ENCODE data around the gene GNLY. TPM values are rescaled to one million over a fixed set of nuclear protein-coding genes. Genes with fewer than 3 reads are reported as not detected.

Gene GNLY
- total and polyA plus RNA-seq, 8 donors: 0.28 to 1.3 (median 0.76) TPM; not detected in 3

DNA sequence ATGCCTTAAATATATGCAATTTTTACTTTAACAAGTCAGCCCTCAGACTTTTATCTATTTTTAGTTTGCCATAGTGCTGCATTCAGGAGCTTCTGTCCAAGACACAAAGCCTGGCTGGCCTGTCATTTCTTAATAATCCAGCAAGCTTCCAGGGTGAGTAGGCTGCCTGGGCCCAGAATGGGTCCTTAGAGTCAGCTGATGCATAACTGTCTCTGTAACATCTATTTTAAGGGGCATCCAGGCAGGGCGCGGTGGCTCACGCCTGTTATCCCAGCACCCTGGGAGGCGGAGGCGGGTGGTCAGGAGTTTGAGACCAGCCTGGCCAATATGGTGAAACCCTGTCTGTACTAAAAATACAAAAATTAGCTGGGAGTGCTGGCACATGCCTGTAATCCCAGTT, 11.8 kb upstream of the GNLY start:
- ATAC-seq (no peak), DNase-seq (no peak), FAIRE-seq (no peak)
- H3K36me3 ChIP-seq: no peaks in the 10 kb centered on the region
- no peaks in the 10 kb centered on the region for H3K27me3 ChIP-seq
- H3K9me3 ChIP-seq: no peaks in the 10 kb centered on the region
- TF ChIP-seq, protein P1, sequence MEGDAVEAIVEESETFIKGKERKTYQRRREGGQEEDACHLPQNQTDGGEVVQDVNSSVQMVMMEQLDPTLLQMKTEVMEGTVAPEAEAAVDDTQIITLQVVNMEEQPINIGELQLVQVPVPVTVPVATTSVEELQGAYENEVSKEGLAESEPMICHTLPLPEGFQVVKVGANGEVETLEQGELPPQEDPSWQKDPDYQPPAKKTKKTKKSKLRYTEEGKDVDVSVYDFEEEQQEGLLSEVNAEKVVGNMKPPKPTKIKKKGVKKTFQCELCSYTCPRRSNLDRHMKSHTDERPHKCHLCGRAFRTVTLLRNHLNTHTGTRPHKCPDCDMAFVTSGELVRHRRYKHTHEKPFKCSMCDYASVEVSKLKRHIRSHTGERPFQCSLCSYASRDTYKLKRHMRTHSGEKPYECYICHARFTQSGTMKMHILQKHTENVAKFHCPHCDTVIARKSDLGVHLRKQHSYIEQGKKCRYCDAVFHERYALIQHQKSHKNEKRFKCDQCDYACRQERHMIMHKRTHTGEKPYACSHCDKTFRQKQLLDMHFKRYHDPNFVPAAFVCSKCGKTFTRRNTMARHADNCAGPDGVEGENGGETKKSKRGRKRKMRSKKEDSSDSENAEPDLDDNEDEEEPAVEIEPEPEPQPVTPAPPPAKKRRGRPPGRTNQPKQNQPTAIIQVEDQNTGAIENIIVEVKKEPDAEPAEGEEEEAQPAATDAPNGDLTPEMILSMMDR (IDR thresholded peaks at IDR 0.05): no peak
- no peak overlapping the region for H3K4me3 ChIP-seq
- intact Hi-C loops (cut with DNase I): no loop called here
- peaks cover 0 to 3% (median 0%) of the 10 kb centered on the region in 3 donors for H3K4me1 ChIP-seq
- whole genome bisulfite sequencing, 2 donors: 96 to 97% methylated on average over 5 of the region's 5 CpGs
- H3K27ac ChIP-seq: no peak overlapping the region

DNA sequence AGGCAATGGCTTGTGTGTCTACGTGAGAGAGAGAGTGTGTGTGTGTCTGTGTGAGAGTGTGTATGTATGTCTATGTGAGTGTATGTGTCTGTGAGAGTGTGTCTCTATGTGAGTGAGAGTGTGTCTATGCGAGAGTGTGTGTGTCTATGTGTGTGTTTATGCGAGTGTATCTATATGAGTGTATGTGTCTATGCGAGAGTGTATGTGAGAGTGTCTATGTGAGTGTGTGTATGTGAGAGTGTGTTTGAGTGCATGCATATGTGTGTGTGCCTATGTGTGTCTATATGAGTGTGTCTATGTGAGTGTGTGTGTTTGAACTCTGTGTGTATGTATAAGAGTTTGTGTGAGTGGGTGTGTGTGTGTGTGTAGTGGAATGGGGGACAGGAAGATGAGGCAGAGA, 9.8 kb upstream of the GNLY start:
- Histone ChIP-seq H3K27ac (no peak overlapping the region), H3K4me3 (no peak overlapping the region), H3K4me1 (no peaks in the 10 kb centered on the region), H3K27me3 (no peaks in the 10 kb centered on the region), H3K9me3 (no peaks in the 10 kb centered on the region), H3K36me3 (no peaks in the 10 kb centered on the region)
- FAIRE-seq (no peak), ATAC-seq (no peak), DNase-seq (no peak)
- WGBS, 2 donors: 88 to 92% methylated on average over 4 of the region's 4 CpGs
- TF ChIP-seq, protein P1 (IDR thresholded peaks at IDR 0.05): no peak
- intact Hi-C loops (cut with DNase I): no loop called here

DNA sequence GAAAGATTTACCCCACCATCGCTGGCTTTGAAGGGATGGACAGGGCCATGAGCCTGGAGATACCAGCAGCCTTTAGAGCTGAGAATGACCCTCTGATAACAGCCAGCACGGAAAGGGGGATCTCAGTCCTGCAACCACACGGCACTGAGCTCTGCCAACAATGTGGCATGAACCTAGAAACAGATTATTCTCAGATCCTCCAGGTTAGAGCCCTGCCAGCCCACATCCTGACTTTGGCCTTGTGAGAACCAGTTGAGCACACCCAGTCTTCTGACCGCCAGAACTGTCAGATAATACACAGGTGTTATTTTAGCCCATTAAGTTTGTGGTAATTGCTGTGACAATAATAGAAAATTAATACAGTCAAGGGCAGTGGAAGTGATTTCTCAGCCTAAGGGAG, 9.4 kb upstream of the GNLY start:
- ATAC-seq: no peak
- DNase-seq: no peak
- no peak overlapping the region for H3K4me3 ChIP-seq
- H3K27ac ChIP-seq: no peak overlapping the region
- H3K27me3 ChIP-seq: no peaks in the 10 kb centered on the region
- TF ChIP-seq, protein P1 (IDR thresholded peaks at IDR 0.05): no peak
- WGBS, 2 donors: 51 to 56% methylated on average over 4 of the region's 4 CpGs
- no peak for FAIRE-seq
- no peaks in the 10 kb centered on the region for H3K9me3 ChIP-seq
- no peaks in the 10 kb centered on the region for H3K36me3 ChIP-seq
- intact Hi-C loops (cut with DNase I): no loop called here
- no peaks in the 10 kb centered on the region for H3K4me1 ChIP-seq

DNA sequence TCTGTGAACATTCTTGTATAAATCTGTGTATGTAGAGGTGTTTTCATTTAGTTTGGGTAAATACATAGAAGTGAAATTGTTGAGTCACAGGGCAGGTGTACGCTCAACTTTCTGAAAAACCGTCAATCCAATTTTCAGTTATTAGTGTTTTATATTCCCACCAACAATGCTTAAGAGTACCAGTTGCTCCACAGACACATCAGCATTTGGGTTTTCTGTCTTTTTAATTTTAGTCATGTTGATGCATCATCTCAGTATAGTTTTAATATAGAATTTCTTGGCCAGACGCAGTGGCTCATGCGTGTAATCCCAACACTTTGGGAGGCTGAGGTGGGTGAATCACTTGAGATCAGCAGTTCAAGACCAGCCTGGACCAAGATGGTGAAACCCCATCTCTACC, 3.2 kb upstream of the GNLY start:
- no peak overlapping the region for H3K4me3 ChIP-seq
- no peaks in the 10 kb centered on the region for H3K9me3 ChIP-seq
- intact Hi-C loops (cut with DNase I): no loop called here
- no peaks in the 10 kb centered on the region for H3K36me3 ChIP-seq
- FAIRE-seq (no peak), ATAC-seq (no peak), DNase-seq (no peak)
- no peak overlapping the region for H3K27ac ChIP-seq
- no peaks in the 10 kb centered on the region for H3K4me1 ChIP-seq
- 82 to 91% methylated on average over 4 of the region's 4 CpGs for WGBS, 2 donors
- TF ChIP-seq, protein P1 (IDR thresholded peaks at IDR 0.05): no peak
- no peaks in the 10 kb centered on the region for H3K27me3 ChIP-seq

DNA sequence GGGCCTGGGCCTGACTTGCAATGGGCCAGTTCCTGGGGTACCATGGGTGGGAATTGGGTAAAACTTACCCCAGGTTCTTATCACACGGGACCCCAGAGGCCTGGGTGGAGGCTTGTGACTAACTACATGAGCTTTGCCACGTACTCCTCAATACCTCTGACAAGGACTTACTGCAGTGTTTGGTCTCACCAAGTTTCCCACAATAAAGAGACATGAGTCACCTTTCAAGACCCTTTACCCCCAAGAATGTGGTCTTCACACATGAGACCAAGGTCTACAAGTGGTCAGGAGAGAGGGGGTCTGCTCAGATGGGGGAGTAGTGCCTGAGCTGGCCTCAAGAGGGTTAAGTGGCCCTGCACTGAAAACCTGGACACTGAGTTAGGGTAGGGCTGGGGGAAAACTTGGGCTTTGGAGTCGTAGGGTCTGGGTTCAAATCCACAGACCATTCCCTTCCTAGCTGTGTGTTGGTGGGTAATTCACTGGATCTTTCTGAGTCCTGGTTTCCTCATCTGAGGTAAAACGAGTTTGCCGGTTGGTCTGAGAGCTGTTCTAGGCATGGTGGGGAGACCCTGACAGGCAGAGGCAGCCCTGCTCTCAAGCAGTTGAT, 2.0 kb upstream of the GNLY start:
- TF ChIP-seq, protein P1 (IDR thresholded peaks at IDR 0.05): no peak
- no peak overlapping the region for H3K27ac ChIP-seq
- WGBS, 2 donors: 79 to 83% methylated on average over 5 of the region's 5 CpGs
- no peak for FAIRE-seq
- no peaks in the 10 kb centered on the region for H3K36me3 ChIP-seq
- H3K27me3 ChIP-seq: no peaks in the 10 kb centered on the region
- H3K9me3 ChIP-seq: no peaks in the 10 kb centered on the region
- intact Hi-C loops (cut with DNase I): no loop called here
- DNase-seq: no peak
- ATAC-seq: no peak
- no peaks in the 10 kb centered on the region for H3K4me1 ChIP-seq
- H3K4me3 ChIP-seq: no peak overlapping the region
